ENCODE measurements around the gene RBMS3.

GRCh38 chr3:29720665-29721064 is 439.8 kb downstream of the RBMS3 start:
- TF ChIP-seq CTCF (conservative IDR thresholded peaks at IDR 0.05; ENCODE audit: low read length) (no peak), EZH2phosphoT487 (IDR thresholded peaks at IDR 0.05; ENCODE audit: borderline replicate concordance, low read depth, low read length) (no peak)

All from OCI-LY7 (cell line).